ENCODE data around the gene DOCK3.

- no peak for TF ChIP-seq POLR2A (IDR thresholded peaks at IDR 0.05)
- TF ChIP-seq CTCF (IDR thresholded peaks at IDR 0.05) = no peak
- TF ChIP-seq EP300 (IDR thresholded peaks at IDR 0.05) = no peak
Observed at GRCh38 chr3:51280176-51280575, 605.4 kb downstream of the DOCK3 start.
